HK-2 (cell line): ENCODE data around the gene MRRF.

Experiments
- DNase-seq: peaks from one replicate; pipeline ENCODE4 v3.0.0-alpha.2; 2018; ENCODE audit not compliant: unreplicated experiment

MRRF gene

DNA sequence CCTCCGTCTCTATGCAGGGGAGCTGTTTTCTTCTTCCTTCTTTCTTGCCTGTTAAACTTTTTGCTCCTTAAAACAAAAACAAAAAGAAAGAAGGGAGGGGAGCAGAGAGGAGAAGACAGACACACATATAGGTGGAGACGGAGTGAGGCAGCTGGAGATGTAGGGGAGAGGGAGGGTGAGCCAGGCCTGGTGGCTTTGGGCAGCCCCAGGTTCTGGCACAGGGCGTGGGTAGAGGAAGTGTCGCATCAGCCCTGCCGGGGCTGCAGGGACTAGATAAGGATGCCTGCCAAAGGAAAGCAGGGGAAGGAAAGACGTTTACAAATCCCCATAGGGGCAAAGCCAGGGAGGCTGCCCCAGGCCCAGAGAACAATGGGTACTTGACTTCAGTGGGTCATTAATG, 67.4 kb downstream of the MRRF start:
- DNase-seq: no peak

DNA sequence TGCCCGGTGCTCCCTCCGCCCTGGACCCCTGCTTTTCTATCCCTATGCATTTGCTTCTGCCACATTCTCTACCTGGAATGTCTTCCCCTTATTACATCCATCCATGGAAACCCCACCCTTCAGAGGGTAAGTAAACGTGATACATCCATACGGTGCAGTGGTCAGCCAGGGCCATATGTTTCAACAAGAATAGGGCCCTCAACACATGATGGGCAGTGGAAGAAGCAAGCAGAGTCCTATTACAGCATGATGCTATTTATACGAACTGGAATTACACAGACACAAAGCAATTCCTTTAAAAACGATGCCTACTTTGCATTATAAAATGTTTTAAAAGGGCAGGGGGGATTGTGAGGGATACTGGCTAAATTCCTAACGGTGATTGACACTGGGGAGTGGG, 68.0 kb downstream of the MRRF start:
- no peak for DNase-seq

DNA sequence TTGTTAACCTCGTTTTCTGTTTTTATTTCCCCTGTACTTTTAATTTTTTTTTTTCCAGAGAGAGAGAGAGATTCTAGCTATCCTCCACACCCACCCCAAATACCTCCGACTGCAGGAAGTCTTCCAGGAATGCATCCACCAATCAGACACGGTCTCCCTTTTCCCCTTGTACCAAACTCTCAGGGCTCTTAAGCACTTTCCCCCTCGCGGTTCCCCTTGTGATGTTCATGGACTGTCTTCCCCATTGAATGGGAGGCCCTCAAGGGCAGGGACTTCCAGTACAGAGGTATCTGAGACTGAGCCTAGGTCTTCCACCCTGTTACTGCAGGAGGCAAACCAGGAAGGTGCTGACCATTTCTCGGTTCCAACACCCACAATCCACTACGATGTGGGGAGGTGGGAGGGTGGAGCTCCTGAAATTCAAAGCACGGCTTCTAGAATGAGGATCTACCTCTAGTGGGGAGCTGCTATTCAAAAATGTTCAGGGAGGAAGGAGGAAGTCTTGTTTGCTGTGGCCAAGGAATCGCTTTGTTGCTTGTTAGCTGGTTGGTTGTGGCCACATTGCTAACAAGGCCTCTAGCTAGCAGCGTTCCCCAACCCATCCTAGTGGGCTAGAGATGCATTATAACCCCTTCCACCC, 68.6 kb downstream of the MRRF start:
- no peak for DNase-seq

DNA sequence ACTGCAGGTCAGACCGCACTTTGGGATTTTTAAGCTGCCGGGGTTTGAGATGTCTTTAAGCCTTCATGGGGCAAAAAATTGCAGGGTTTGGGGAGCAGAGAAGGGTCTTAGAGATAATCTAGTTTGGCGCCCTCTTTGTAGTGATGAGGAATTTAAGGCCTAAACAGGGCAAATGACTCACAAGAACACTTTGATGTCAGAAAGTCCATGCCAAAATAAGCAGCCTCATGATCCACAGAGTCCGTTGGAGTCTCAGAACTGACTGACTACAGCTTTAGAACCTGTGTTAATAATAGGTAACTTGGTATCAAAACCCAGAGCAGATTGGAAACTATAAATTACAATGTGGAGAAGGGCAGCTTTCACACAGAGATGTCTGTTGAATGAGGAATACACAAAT, 70.2 kb downstream of the MRRF start:
- DNase-seq: no peak

DNA sequence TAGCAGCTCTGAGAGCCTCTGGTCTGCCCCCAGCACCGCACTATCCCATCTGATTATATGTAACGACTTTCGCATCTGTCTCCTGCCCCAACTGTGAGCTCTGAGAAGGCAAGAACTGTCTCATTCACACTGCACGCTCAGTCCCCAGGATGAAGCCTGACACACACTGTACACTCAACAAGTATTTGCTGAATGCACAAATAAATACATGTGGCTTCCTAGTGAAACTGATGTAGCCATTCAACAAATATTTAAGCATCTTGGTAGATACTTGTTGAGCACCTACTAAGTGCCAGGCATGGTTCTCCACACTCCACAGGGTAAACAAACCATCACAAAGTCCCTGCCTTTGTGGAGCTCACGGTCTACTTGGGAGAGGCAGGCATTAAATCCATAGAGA, 71.5 kb downstream of the MRRF start:
- no peak for DNase-seq

DNA sequence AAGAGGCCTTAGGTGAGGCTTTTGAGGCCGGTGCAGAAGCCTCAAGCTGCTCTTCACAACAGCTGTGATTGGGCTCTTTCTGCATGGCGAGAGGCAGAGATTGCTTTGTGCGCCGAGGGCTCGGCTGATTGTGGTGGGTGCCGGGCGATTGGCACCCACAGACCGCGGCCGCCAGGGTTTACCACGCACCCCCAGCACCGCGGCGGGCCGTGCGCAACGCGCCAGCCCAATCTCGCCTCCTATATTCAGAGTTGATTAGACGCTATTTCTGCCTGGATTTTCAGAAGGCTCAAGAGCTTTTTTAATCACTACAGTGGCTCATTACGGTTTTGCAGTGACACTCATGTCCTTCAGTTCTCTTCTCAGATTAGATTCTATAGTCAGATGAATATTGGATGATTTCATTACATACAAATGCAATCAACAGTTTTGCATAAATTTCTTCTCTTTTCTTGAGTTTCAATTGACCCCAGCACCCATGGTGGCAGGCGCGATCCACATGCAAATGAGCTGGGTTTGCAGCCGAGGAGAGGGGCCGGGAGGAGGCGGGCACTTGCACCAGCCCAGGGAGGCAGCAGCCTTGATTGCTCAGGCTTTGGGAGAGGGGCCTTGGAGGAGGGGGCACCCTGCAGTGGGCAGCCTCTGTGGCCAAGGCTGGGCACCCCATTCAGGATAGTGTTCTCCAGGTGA, 72.3 kb downstream of the MRRF start:
- DNase-seq: no peak

DNA sequence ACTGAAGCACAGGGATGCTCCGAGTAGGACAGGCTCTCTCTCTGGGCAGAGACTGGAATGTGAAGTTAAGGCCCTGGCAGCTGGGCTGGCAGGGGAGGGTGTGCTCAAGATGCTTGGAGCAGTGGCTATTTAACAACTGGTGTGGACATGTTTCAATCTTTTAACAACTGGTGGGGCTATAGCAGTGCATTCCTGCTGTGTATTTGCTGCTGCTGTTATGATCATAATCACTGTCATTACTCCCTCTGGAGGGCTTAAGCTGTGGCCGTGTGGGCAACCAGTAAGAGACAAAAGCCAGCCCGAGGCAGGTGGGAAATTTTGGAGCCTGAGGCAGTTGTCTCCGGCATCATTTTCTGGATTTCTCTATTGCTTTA, 72.9 kb downstream of the MRRF start:
- no peak for DNase-seq

DNA sequence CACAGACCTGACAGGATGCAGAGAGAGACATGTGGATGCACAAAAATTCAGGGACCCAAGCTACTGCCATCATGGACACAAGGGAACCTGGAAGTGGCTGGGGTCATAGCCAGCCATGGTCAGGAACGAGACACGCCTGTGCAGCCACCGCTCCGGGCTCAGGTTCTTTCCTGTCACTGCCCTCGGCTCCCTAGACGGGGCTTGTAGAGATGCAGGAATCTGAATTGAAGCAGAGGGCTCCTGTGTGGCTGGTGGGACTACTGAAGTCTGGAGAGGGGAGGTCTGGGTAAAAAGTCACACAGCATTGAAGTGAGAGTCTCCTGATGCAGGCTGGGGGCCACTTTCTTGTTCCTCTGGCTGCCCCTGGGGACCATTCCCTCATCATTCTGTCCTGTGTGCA, 73.9 kb downstream of the MRRF start:
- no peak for DNase-seq

DNA sequence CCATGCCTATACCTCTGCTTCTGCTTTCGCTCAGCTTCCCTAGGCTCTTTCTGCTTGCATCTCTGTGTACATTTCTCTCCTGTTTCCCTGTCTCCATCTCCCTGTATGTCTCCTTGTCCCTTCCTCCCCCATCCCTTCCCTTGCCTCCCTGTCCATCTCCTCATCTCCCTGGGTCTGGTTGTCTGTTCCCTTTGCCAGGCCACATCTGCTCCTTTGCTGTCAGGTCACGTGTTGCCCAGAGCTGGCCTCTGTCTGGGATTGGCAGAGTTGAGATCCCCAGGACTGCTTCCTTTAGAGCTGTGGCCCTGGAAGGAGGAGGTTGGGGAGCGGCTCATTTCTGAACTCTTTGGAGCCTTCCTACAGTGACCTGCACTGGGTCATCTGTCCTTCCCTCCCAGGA, 74.3 kb downstream of the MRRF start:
- DNase-seq: no peak

DNA sequence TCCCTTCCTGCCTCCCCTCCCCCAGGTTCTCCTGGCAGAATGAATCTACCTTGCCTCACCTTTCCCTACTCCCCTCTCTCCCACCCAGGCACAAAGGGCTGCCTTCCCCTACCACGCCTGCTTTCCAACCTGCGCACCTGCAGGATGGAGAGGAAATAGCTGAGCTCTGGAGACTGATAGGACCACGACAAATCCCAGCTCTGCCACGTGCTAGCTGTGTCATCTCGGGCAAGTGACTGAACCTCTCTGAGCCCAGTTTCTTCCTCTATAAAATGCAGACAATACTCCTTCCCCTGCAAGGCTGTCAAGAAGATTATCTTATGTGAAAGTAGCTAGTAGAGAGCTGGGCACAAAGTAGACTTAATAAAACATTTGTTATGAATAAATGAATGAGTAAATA, 74.9 kb downstream of the MRRF start:
- DNase-seq: no peak

DNA sequence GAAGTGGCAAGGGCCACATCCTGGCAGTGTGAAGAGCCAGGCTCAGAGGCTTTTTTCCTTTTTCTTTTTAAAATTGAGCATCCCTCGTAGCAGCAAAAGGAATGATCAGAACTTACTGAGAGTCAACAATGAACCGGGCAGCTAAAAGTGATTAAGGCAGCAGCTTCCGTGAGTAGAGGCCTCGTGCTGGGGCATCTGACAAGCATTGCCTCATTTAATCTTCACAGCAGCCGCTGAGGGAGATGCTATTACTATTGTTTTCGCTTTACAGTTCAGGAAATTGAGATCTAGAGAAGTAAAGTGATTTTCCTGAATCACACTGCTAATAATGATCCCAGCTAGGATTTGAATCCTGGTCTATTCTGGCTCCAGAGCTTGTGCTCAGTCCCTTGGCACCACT, 75.5 kb downstream of the MRRF start:
- DNase-seq: no peak

DNA sequence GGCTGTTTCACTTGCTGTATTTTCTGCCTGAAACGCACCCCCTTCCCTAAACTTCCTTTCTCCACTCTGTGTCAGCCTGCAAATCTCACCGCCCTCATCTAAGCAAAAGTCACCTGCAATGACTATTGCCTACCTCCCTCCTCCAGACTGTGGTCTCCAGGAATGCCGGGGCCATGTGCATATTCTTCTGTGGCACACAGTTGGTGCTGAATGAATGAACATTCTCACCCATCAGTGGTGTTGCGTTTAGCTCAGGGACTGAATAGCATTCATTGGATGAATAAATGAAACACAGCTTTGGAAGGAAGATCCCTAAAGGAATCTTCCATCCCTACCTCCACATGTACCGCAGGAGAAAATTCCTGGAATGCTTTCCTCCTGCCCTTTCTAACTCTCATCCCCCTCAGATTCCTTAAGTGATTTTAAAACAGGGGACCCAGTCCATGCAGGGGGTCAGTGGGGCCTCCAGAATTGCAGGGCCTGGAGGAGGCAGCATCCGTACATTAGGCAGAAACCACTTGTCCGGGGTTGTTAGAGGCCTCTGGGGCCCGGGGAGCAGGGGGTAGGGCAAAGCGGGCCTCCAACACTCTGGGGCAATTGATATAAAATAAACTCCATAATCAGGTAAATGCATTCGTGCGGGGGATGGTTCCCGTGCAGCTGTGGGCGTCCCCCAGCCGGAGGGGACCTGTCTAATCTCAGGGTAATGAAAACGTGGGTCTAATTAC, 77.8 kb downstream of the MRRF start:
- DNase-seq: no peak

DNA sequence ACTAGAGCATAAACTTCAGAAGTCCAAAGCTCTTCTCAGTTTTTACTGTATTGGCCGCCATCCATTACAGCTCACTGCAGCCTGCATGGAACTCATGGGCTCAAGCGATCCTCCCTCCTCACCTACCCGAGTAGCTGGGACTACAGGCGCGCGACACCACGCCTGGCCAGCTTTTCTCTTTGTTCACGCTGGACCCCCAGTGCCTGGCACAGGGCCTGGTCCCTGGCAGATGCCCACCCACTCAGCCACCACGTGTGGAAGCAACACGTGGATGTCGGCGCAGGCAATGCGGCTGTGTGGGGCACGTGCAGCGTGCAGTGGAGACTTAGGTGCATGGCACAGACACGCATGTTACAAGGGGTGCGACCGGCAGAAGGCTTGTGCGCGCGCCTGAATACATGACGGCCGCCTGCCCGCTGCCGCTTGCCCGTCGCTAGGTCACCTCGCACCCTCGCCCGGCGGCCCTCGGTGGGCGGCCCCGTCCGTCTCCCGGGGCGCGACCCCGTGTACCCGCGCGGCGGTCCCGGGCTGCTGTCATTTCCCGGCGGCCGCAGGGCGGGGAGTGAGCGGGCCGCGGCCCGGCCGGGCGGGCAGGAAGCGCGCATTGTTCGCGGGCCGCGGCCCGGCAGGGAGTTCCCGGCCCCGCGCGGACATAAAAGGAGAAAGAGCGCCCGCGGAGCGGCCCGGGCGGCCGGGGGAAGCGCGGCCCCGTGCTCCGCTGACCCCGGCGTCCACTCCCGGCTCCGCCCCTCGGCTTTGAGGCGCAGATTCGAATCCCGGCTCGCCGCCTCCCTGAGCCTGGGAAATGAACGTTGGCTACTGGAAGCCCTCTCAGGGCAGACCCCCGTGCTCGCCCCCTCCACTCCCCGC, 82.0 kb downstream of the MRRF start:
- peak; percentile 29 for DNase-seq

DNA sequence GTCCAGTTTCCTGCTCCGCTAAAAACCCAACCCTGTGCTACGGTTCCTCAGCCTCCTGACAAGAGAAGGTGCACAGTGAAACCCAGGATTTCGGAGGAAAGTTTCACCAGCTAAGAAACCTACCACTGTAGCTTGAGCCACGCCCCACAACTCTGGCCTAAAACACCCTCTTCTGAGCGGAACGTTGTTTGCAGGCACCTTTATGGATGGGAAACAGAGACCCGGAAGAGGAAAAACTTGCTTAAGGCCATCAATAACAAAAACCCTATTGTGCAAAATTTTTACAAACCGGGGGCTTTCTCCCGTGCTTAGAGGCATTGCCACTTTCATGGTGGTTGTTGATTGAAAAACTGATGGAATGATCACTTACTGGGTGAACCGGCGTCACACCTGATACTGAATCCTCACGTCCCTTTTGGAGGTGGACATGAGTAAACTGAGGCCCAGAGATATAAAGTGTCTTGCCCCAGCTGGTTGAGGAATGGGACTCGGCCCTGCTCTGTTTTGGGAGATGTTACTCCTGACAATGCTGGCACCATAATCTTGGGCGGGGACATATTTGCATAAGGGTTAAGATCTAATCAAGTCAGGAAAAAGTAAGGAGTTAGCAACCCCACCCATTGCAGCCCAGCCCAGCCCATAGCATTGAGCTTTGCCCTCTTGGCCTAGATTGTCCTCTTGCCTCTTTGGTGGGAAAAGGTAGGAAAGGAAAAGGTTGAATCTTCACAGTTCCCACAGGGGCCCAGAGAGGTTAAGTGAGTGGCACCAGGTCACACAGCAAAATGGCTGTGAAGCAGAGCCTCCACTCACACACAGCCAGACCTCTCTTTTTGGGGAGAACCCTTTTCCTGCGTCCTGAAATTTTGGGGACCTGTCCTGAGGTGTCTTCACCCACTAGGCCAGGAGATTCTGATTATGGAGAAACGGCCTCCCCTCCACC, 82.9 kb downstream of the MRRF start:
- no peak for DNase-seq

DNA sequence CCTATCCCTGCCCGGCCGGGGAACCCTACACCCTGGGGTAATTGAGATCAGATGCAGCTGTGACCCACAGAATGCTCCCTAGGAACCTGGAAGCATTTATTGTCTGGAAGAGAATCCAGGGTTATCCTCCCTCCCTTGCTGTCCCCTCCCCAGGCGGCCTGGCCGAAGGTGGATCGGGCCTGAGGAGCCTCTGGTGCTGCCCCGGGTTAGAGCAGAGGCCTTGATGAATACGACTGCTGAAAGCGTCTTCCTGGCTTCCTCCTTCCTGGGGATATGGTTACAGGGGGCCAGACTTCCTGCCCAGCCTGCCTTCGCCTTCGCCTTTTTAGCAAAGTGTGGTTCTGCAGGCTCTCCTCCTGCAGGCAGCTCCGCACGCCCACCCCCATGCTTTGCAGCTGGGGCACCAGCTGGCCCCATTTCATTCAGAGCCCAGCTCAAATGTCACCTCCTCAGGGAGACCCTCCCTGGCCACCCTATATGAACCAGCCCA, 83.7 kb downstream of the MRRF start:
- DNase-seq: no peak

DNA sequence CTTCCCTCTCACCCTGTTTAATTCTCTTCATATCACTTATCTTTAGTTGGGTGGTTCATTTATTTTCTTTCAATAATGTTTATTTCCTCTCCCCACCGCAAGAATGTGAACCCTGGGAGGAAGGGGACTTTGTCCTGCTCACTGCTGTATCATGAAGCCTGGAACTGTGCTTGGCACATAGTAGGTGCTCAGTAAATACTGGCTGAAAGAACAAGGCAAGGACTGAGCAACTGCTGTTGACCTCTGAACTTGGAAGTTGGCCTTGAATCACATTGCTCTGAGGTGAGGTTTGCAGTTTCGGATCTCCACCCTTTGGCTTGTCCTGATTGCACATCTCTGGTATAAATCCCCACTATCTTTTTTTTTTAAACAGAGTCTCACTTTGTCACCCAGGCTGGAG, 84.1 kb downstream of the MRRF start:
- DNase-seq: no peak

DNA sequence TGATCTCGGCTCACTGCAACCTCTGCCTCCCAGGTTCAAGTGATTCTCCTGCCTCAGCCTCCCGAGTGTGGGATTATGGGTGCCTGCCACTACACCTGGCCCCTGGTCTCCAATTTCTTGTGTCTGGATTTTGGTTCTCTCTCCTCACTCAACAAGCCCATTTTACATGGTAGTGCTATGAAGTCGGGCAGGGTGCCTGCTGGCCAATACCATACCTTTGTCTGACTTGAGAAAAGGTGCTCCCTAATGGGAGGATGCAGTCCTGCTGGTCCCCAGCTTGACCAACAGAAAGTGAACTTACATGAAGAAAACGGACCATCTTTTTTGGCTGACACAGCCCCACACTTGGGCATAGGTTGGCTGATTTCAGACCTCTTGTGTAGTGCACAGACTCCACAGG, 84.5 kb downstream of the MRRF start:
- DNase-seq: no peak

DNA sequence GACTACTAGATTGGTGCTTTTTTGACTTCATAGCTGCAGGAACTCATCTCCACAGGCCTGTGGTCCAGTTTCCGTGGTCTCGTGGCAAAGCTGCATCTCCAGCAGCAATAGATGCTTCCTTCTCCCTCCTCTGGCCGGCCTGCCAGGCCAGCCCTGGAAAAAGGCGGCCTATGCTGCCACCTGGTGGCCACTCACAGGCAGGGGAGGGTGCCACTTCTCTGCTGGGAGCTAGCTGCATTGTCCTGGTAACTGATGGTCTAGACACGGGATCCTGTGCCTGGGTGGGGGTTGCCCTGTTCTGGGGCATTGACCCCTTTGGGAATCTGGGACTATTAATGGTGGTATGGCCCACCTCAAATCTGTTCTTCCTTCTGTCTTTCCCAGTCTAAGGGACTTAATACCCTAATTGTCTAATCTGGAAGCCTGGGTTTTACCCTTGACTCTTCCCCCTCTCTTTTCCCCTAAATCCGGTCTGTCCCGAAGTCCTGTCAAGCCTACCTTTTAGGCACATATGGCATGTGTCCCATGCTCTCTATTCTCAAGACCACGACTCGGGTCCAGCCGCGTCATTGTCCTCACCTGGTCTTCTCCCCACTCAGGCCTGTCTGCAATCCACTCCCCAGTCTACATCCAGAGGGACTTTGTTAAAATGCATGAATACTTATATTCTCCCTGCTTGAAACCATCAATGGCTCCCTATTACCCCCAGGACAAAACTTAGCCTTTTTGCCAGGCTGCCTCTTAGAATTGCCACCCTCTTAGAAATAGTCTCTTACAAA, 86.1 kb downstream of the MRRF start:
- peak; percentile 85 for DNase-seq

DNA sequence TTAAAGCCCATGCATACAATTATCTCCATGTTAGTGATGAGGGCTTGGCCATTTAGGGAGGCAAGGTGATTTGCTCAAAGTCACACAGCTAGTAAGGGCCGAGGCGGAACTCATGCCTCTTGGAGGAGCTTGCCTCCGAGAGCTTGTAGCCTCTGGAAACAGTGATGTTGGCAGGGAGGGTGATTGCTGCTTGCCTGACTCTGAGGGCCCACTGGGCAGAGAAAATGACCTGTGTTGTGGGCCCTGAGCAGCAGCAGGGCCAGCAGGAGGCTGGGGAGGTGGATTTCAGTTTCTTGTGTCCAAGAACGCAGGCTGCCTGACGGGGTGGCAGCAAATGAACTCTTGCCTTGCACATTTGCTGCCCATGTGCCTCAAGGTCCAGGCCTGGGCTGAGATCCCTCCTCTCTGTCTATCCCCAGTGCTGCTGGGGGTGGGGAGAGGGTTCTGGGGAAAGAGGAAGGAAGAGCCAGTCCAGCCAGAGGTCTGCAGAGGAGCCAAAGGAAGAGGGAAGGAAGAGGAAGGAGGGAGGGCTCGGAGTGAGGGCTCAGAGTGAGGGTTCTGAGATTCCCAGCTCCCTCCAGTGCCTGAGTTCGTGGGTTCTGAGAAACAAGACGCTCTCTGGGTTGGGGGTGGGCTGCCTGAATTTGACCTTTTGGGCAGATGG, 90.0 kb downstream of the MRRF start:
- no peak for DNase-seq
